CD14-positive monocyte (primary cell): ENCODE measurements around the gene GALR2. TPM values are rescaled to one million over a fixed set of nuclear protein-coding genes. Genes with fewer than 3 reads are reported as not detected.

Source experiments
- DNase-seq, 3 donors: peaks; one replicate each; pipeline ENCODE4 v3.0.0-alpha.2; 2011 to 2022
- H2AFZ ChIP-seq: 2 replicates; pipeline ENCODE4 v1.6.0; 2012; ENCODE audit warnings: mild to moderate bottlenecking, low read depth, low read length, inconsistent platforms; ENCODE audit not compliant: insufficient read depth, poor library complexity, severe bottlenecking
- H3K27ac ChIP-seq, 2 donors: 1 replicate in 1 of 2; 2 replicates in 1 of 2; pipeline ENCODE4 v1.5.1; 2012 to 2013; ENCODE audit warnings: low read length in 2 of 2, control low read depth in 1 of 2, inconsistent platforms in 1 of 2, low read depth in 1 of 2, mild to moderate bottlenecking in 1 of 2
- H3K27me3 ChIP-seq, 2 donors: one replicate each; pipeline versions ENCODE4 v1.6.0 to v1.6.1; 2011 to 2013; ENCODE audit warnings: low read length in 2 of 2; ENCODE audit not compliant: control insufficient read depth in 2 of 2, insufficient read depth in 2 of 2
- H3K36me3 ChIP-seq, 2 donors: replicated peaks in 1 of 2; 1 replicate in 1 of 2; 2 replicates in 1 of 2; pipeline versions ENCODE4 v1.5.1 to v1.6.1; 2012 to 2013; ENCODE audit warnings: low read length in 2 of 2, control low read depth in 1 of 2, inconsistent platforms in 1 of 2, mild to moderate bottlenecking in 1 of 2; ENCODE audit not compliant: insufficient read depth in 2 of 2, control insufficient read depth in 1 of 2
- H3K4me1 ChIP-seq, 2 donors: 1 replicate in 1 of 2; 2 replicates in 1 of 2; pipeline versions ENCODE4 v1.5.1 to v1.6.1; 2012 to 2013; ENCODE audit warnings: low read length in 2 of 2, control low read depth in 1 of 2, inconsistent platforms in 1 of 2, mild to moderate bottlenecking in 1 of 2, moderate library complexity in 1 of 2; ENCODE audit not compliant: insufficient read depth in 2 of 2, control insufficient read depth in 1 of 2
- H3K4me2 ChIP-seq: replicated peaks from 2 replicates; pipeline ENCODE3; 2012; ENCODE audit warnings: low read length, moderate library complexity, mild to moderate bottlenecking; ENCODE audit not compliant: poor library complexity, severe bottlenecking; ENCODE audit errors: extremely low read depth
- H3K4me3 ChIP-seq, 3 experiments: fragments of 200-600 bp in 1 of 3; sonication (generic) in 1 of 3; replicated peaks in 1 of 3; 1 replicate in 2 of 3; 2 replicates in 1 of 3; pipeline ENCODE4 v1.5.1; 2011 to 2013; ENCODE audit warnings: low read length in 3 of 3, mild to moderate bottlenecking in 3 of 3, control low read depth in 2 of 3, low read depth in 2 of 3, inconsistent platforms in 1 of 3, moderate library complexity in 1 of 3
- H3K79me2 ChIP-seq: 2 replicates; pipeline ENCODE4 v1.6.0; 2012; ENCODE audit warnings: mild to moderate bottlenecking, control low read depth, inconsistent platforms, low read length, moderate library complexity; ENCODE audit not compliant: insufficient read depth
- H3K9ac ChIP-seq: 2 replicates; pipeline ENCODE4 v1.6.0; 2017; ENCODE audit warnings: low read length, mild to moderate bottlenecking; ENCODE audit not compliant: insufficient read depth, poor library complexity, severe bottlenecking
- H3K9me3 ChIP-seq, 2 donors: replicated peaks in 1 of 2; 1 replicate in 1 of 2; 2 replicates in 1 of 2; pipeline versions ENCODE4 v1.5.1 to v1.6.1; 2012 to 2013; ENCODE audit warnings: low read length in 2 of 2, control low read depth in 1 of 2; ENCODE audit not compliant: control insufficient read depth in 1 of 2, insufficient read depth in 1 of 2
- H4K20me1 ChIP-seq: 2 replicates; pipeline ENCODE4 v1.6.0; 2012; ENCODE audit warnings: mild to moderate bottlenecking, low read length, control low read depth, moderate library complexity; ENCODE audit not compliant: insufficient read depth
- H3K27ac Mint-ChIP-seq, 7 donors: one replicate each; pipeline ENCODE4 v1.8.0; 2020; ENCODE audit warnings: mild to moderate bottlenecking in 7 of 7, mixed read lengths in 7 of 7, moderate library complexity in 6 of 7, inconsistent platforms in 2 of 7
- H3K27me3 Mint-ChIP-seq, 3 donors: one replicate each; pipeline ENCODE4 v1.8.0; 2021 to 2022; ENCODE audit warnings: low read depth in 3 of 3, mild to moderate bottlenecking in 3 of 3, mixed read lengths in 3 of 3, moderate library complexity in 3 of 3, inconsistent platforms in 1 of 3
- H3K36me3 Mint-ChIP-seq, 2 donors: one replicate each; pipeline ENCODE4 v1.8.0; 2020; ENCODE audit warnings: mixed read lengths in 2 of 2, inconsistent platforms in 1 of 2, mild to moderate bottlenecking in 1 of 2
- H3K4me1 Mint-ChIP-seq: one replicate; pipeline ENCODE4 v1.8.0; 2020; ENCODE audit warnings: mild to moderate bottlenecking, mixed read lengths
- H3K4me3 Mint-ChIP-seq, 2 donors: one replicate each; pipeline ENCODE4 v1.8.0; 2020; ENCODE audit warnings: mild to moderate bottlenecking in 2 of 2, mixed read lengths in 2 of 2, moderate library complexity in 1 of 2
- H3K9me3 Mint-ChIP-seq, 7 donors: one replicate each; pipeline ENCODE4 v1.8.0; 2020 to 2022; ENCODE audit warnings: mixed read lengths in 7 of 7, mild to moderate bottlenecking in 6 of 7, moderate library complexity in 6 of 7, inconsistent platforms in 2 of 7
- WGBS: methylation state at CpG from one replicate; pipeline ENCODE4 v1.1.5; 2013; ENCODE audit warnings: missing lambda C conversion rate; ENCODE audit not compliant: insufficient coverage; 5-methylcytosine and 5-hydroxymethylcytosine counted together
- intact Hi-C, 2 donors: fragments of 100-400 bp; cut with micrococcal nuclease; formaldehyde crosslinking; loops; one replicate each; pipeline versions ENCODE4 v1.15.0 to v1.15.1; 2023
- polyA plus RNA-seq, 3 donors: library from polyadenylated mRNA; depleted of rRNA in 1 of 3; unstranded in 2 of 3; stranded (reverse) in 1 of 3; fragments of 300-500 nt in 2 of 3; fragments of >200 nt in 1 of 3; fragmentation: Illumina TruSeq in 2 of 3; gene quantifications; 1 replicate in 2 of 3; 2 replicates in 1 of 3; pipeline ENCODE4 v1.2.3, GENCODE V29; 2012 to 2021
- TF ChIP-seq, protein P1 (sequence below): fragments of 200-600 bp; IDR thresholded peaks from one replicate; pipeline ENCODE4 v1.8.0; 2022; ENCODE audit warnings: antibody characterized with exemption, mild to moderate bottlenecking

The GALR2 gene
- polyA plus RNA-seq, 3 donors: 0.22 to 4.8 (median 1.1) TPM

DNA sequence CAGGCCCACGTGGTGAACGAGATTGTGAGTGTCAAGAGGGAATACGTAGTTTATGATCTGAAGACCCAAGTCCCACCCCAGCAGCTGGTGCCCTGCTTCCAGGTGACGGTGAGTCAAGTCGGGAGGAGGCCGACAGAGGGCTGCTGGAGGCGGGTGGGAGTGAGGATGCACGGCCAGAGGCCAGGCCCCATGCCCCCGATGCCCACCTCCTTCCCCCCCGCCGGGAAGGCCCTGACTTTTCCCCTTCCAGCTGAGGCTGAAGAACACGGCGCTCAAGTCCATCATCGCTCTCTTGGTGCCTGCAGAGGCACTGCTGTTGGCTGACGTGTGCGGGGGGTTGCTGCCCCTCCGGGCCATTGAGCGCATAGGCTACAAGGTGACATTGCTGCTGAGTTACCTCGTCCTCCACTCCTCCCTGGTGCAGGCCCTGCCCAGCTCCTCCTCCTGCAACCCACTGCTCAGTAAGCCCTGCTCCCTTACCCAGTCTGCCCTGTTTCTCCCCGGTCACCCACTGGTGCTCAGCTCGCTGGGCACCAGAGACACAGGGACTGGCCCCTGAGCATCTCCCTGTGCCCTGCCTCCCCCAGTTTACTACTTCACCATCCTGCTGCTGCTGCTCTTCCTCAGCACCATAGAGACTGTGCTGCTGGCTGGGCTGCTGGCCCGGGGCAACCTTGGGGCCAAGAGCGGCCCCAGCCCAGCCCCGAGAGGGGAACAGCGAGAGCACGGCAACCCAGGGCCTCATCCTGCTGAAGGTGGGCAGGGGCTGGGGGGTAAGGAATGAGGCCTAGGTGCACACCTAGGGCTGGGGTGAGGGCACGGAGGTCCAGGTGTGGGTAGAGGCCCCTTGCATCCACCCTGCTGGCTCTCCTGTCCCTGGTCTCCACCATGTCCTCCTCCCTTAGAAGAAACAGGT lies 7.0 kb downstream of the GALR2 start:
- no peaks in the 10 kb centered on the region for H3K79me2 ChIP-seq
- no peak for DNase-seq
- H3K9me3 ChIP-seq: peaks cover 0 to 12% of the 10 kb centered on the region in 2 donors
- Mint-ChIP-seq H3K36me3 (peaks cover 43 to 50% of the 10 kb centered on the region in 2 donors), H3K27me3 (peaks cover 41 to 46% (median 43%) of the 10 kb centered on the region in 3 donors), H3K4me3 (no peak overlapping the region), H3K9me3 (peaks cover 3 to 13% (median 4%) of the 10 kb centered on the region in 7 donors), H3K4me1 (peaks cover 21% of the 10 kb centered on the region), H3K27ac (peak overlapping the region in 1 of 7 donors; percentile 36)
- no peaks in the 10 kb centered on the region for H4K20me1 ChIP-seq
- H3K9ac ChIP-seq: no peak overlapping the region
- TF ChIP-seq, protein P1, sequence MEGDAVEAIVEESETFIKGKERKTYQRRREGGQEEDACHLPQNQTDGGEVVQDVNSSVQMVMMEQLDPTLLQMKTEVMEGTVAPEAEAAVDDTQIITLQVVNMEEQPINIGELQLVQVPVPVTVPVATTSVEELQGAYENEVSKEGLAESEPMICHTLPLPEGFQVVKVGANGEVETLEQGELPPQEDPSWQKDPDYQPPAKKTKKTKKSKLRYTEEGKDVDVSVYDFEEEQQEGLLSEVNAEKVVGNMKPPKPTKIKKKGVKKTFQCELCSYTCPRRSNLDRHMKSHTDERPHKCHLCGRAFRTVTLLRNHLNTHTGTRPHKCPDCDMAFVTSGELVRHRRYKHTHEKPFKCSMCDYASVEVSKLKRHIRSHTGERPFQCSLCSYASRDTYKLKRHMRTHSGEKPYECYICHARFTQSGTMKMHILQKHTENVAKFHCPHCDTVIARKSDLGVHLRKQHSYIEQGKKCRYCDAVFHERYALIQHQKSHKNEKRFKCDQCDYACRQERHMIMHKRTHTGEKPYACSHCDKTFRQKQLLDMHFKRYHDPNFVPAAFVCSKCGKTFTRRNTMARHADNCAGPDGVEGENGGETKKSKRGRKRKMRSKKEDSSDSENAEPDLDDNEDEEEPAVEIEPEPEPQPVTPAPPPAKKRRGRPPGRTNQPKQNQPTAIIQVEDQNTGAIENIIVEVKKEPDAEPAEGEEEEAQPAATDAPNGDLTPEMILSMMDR: no peak
- H2AFZ ChIP-seq: no peak overlapping the region
- peaks cover 41 to 47% of the 10 kb centered on the region in 2 donors for H3K36me3 ChIP-seq
- H3K4me2 ChIP-seq: no peak overlapping the region
- intact Hi-C loops: no loop called here
- H3K4me3 ChIP-seq: no peak overlapping the region
- H3K27me3 ChIP-seq: peaks cover 12 to 43% of the 10 kb centered on the region in 2 donors
- H3K27ac ChIP-seq: no peak overlapping the region
- peaks cover 17 to 26% of the 10 kb centered on the region in 2 donors for H3K4me1 ChIP-seq
- 95% methylated on average over 14 of the region's 27 CpGs for WGBS

- no peak overlapping the region for H3K27ac ChIP-seq
- no peaks in the 10 kb centered on the region for H4K20me1 ChIP-seq
- H3K4me3 ChIP-seq: no peak overlapping the region
- TF ChIP-seq, protein P1: no peak
- Mint-ChIP-seq H3K27ac (peak overlapping the region in 1 of 7 donors; percentile 36), H3K36me3 (peaks cover 50 to 57% of the 10 kb centered on the region in 2 donors), H3K27me3 (peaks cover 30 to 36% (median 33%) of the 10 kb centered on the region in 3 donors), H3K9me3 (peaks cover 0 to 6% (median 0%) of the 10 kb centered on the region in 7 donors), H3K4me1 (peaks cover 11% of the 10 kb centered on the region), H3K4me3 (no peak overlapping the region)
- intact Hi-C loops: no loop called here
- no peak overlapping the region for H3K9ac ChIP-seq
- H3K9me3 ChIP-seq: peaks cover 0 to 3% of the 10 kb centered on the region in 2 donors
- peaks cover 51 to 58% of the 10 kb centered on the region in 2 donors for H3K36me3 ChIP-seq
- no peak for DNase-seq
- H3K4me1 ChIP-seq: peaks cover 8 to 15% of the 10 kb centered on the region in 2 donors
- 93% methylated on average over 16 of the region's 20 CpGs for WGBS
- no peak overlapping the region for H2AFZ ChIP-seq
- H3K27me3 ChIP-seq: peaks cover 2 to 33% of the 10 kb centered on the region in 2 donors
- no peak overlapping the region for H3K4me2 ChIP-seq
- no peaks in the 10 kb centered on the region for H3K79me2 ChIP-seq
Observed at GRCh38 chr17:76082326-76083251, 8.0 kb downstream of the GALR2 start.
